ENCODE results near the gene PHLPP2.
"Not testable (repeated sequence)": the region's sequence is repeated elsewhere in the genome, so short reads cannot be mapped to it uniquely, and the experiment has no call there.

Gene PHLPP2

GRCh38 chr16:71689901-71690300 lies 34.6 kb downstream of the PHLPP2 start:
- H2AFZ ChIP-seq (ENCODE audit: low read length): no peak overlapping the region
- H3K27me3 ChIP-seq (ENCODE audit: insufficient read depth, low read length): no peaks in the 10 kb centered on the region
- peaks cover 20% of the 10 kb centered on the region; the same call in 1 of the 2 replicates for H3K36me3 ChIP-seq (ENCODE audit: insufficient read depth, low read length)
- H4K20me1 ChIP-seq (ENCODE audit: insufficient read depth, low read length): no peaks in the 10 kb centered on the region
- no peak overlapping the region for H3K4me3 ChIP-seq (ENCODE audit: low read depth, low read length, poor library complexity, severe bottlenecking)
- no peaks in the 10 kb centered on the region for H3K9me3 ChIP-seq (ENCODE audit: low read length)
- TF ChIP-seq EZH2 (IDR thresholded peaks at IDR 0.05; ENCODE audit: borderline replicate concordance, low read length) (no peak), CTCF (IDR thresholded peaks at IDR 0.05; ENCODE audit: low read length) (no peak)
- H3F3A ChIP-seq (ENCODE audit: insufficient read depth, low read length): no peaks in the 10 kb centered on the region
- H3K27ac ChIP-seq (ENCODE audit: low read depth, low read length, poor library complexity, severe bottlenecking): no peak overlapping the region
- H3K4me1 ChIP-seq (ENCODE audit: insufficient read depth, low read length, severe bottlenecking): no peaks in the 10 kb centered on the region
- no peaks in the 10 kb centered on the region for H3K79me2 ChIP-seq (ENCODE audit: insufficient read depth, low read length)
- H3K9ac ChIP-seq (ENCODE audit: low read length): no peak overlapping the region
- H3K9me2 ChIP-seq (ENCODE audit: low read depth, low read length): no peaks in the 10 kb centered on the region
- no peak overlapping the region for H3K4me2 ChIP-seq (ENCODE audit: low read length)

- H3K9me3 ChIP-seq (ENCODE audit: low read length): no peaks in the 10 kb centered on the region
- TF ChIP-seq CTCF (IDR thresholded peaks at IDR 0.05; ENCODE audit: low read length) (no peak), EZH2 (IDR thresholded peaks at IDR 0.05; ENCODE audit: borderline replicate concordance, low read length) (no peak)
- no peak overlapping the region for H2AFZ ChIP-seq (ENCODE audit: low read length)
- H4K20me1 ChIP-seq (ENCODE audit: insufficient read depth, low read length): no peaks in the 10 kb centered on the region
- no peaks in the 10 kb centered on the region for H3K9me2 ChIP-seq (ENCODE audit: low read depth, low read length)
- no peak overlapping the region for H3K4me3 ChIP-seq (ENCODE audit: low read depth, low read length, poor library complexity, severe bottlenecking)
- H3K9ac ChIP-seq (ENCODE audit: low read length): no peak overlapping the region
- H3K4me1 ChIP-seq (ENCODE audit: insufficient read depth, low read length, severe bottlenecking): no peaks in the 10 kb centered on the region
- H3F3A ChIP-seq (ENCODE audit: insufficient read depth, low read length): no peaks in the 10 kb centered on the region
- H3K27ac ChIP-seq (ENCODE audit: low read depth, low read length, poor library complexity, severe bottlenecking): no peak overlapping the region
- H3K27me3 ChIP-seq (ENCODE audit: insufficient read depth, low read length): no peaks in the 10 kb centered on the region
- H3K79me2 ChIP-seq (ENCODE audit: insufficient read depth, low read length): no peaks in the 10 kb centered on the region
- no peak overlapping the region for H3K4me2 ChIP-seq (ENCODE audit: low read length)
- peaks cover 25% of the 10 kb centered on the region; the same call in 1 of the 2 replicates for H3K36me3 ChIP-seq (ENCODE audit: insufficient read depth, low read length)
Measured at GRCh38 chr16:71687861-71688260, 36.6 kb downstream of the PHLPP2 start.

- H3K9me3 ChIP-seq (ENCODE audit: low read length); H3K4me2 ChIP-seq (ENCODE audit: low read length); H3K4me3 ChIP-seq (ENCODE audit: low read depth, low read length, poor library complexity, severe bottlenecking); H3K79me2 ChIP-seq (ENCODE audit: insufficient read depth, low read length); H3K27me3 ChIP-seq (ENCODE audit: insufficient read depth, low read length); H3K4me1 ChIP-seq (ENCODE audit: insufficient read depth, low read length, severe bottlenecking); H2AFZ ChIP-seq (ENCODE audit: low read length); H3K27ac ChIP-seq (ENCODE audit: low read depth, low read length, poor library complexity, severe bottlenecking); H3K9me2 ChIP-seq (ENCODE audit: low read depth, low read length); H3K9ac ChIP-seq (ENCODE audit: low read length); H3F3A ChIP-seq (ENCODE audit: insufficient read depth, low read length); H4K20me1 ChIP-seq (ENCODE audit: insufficient read depth, low read length): not testable (repeated sequence)
- H3K36me3 ChIP-seq (ENCODE audit: insufficient read depth, low read length): peaks cover 25% of the 10 kb centered on the region
Measured at GRCh38 chr16:71684280-71684679, 40.2 kb downstream of the PHLPP2 start.

GRCh38 chr16:71681360-71681759 lies 43.1 kb downstream of the PHLPP2 start:
- Histone ChIP-seq H3K4me2 (ENCODE audit: low read length) (no peak overlapping the region), H4K20me1 (ENCODE audit: insufficient read depth, low read length) (no peaks in the 10 kb centered on the region), H3K27me3 (ENCODE audit: insufficient read depth, low read length) (no peaks in the 10 kb centered on the region), H3K9me3 (ENCODE audit: low read length) (no peaks in the 10 kb centered on the region), H3K36me3 (ENCODE audit: insufficient read depth, low read length) (peaks cover 31% of the 10 kb centered on the region), H3K9me2 (ENCODE audit: low read depth, low read length) (no peaks in the 10 kb centered on the region), H3K4me1 (ENCODE audit: insufficient read depth, low read length, severe bottlenecking) (no peaks in the 10 kb centered on the region), H3K79me2 (ENCODE audit: insufficient read depth, low read length) (no peaks in the 10 kb centered on the region), H3K9ac (ENCODE audit: low read length) (no peak overlapping the region), H3K27ac (ENCODE audit: low read depth, low read length, poor library complexity, severe bottlenecking) (no peak overlapping the region), H3K4me3 (ENCODE audit: low read depth, low read length, poor library complexity, severe bottlenecking) (no peak overlapping the region), H3F3A (ENCODE audit: insufficient read depth, low read length) (no peaks in the 10 kb centered on the region), H2AFZ (ENCODE audit: low read length) (no peak overlapping the region)
- TF ChIP-seq CTCF (IDR thresholded peaks at IDR 0.05; ENCODE audit: low read length) (no peak), EZH2 (IDR thresholded peaks at IDR 0.05; ENCODE audit: borderline replicate concordance, low read length) (no peak)

All from OCI-LY1 (cell line).